HG03442 (cell line): Measurements from ENCODE around the gene CEP170B.

ENCODE experiments used
- ATAC-seq: cut with Tn5 transposase; IDR thresholded peaks from one replicate; pipeline ENCODE4 v1.9.1; 2021; ENCODE audit warnings: mild to moderate bottlenecking, moderate library complexity; ENCODE audit not compliant: unreplicated experiment

Gene CEP170B

DNA sequence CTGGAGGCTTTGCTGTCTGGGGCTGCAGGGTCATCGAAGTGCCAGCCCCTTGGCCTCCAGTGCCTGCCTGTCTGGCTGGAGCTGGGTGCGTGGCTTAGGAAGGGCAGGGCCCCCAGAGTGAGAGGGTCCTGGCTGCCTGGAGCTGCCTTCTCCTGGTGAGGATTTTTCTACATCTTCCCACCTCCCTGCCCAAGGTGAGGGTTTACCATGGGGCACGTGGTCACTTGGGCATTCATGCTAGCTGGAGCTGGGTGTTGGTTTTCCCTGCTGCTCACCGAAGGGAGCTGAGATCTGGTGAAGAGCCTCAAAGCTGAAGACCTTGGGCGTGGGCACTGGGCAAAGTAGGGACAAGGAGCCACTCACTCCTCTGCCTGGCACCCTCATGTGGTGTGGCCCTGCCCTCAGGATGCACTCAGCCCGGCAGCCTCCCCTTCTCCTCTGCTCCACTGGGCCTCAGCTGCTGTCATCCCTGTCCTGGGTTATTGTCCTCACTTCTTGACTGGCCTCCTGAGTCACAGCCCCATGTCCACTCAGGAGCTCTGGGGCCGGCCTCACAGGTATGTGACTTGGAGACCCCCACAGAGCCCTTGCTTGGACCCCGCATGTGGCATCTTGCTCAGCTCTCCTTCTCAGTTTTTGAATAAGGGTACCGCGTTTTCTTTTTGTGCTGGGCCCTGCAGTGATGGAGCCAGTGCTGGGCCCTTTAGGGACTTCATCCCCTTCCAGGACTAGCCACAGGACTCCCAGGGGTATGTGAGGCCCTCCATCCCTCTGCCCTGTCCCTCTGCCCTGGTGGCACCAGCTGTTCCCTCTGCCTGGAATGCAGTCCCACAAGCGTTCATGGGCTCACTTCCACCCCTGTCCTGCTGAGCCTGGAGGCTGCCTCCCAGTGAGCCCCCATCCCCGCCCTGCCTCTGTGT lies 1.6 kb downstream of the CEP170B start:
- ATAC-seq: no peak

DNA sequence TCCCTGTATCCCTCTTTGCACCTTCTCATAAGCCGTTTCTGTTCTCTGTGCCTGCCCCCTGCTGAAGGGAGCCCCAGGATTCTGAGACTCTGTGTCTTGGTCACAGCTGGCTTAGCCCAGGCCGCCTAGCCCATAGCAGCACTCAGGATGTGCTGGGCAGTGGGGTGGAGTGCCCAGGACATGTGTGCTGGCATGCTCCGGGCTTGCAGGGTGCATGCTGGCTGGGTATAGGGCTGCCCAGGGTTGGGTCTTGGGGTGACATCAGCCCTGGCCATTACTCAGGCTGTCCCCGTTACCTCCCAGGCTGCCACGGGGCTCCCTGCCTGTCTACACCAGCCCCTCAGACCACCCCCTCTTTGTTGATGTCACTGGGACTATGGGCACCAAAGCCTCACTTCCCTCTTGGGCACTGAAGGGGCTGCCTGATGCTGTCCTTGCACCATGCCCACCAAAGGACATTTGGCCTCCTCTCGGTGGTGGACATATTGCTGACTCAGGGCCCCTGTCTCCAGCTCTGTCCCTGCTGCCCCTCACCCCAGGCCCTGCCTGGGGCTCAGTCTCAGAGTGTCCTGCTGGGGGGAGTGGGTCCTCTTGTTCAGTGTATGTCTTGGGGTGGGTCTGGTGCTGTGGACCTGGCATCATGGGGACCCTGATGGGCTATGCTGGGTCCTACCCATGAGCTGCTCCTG lies 2.4 kb downstream of the CEP170B start:
- ATAC-seq: no peak

DNA sequence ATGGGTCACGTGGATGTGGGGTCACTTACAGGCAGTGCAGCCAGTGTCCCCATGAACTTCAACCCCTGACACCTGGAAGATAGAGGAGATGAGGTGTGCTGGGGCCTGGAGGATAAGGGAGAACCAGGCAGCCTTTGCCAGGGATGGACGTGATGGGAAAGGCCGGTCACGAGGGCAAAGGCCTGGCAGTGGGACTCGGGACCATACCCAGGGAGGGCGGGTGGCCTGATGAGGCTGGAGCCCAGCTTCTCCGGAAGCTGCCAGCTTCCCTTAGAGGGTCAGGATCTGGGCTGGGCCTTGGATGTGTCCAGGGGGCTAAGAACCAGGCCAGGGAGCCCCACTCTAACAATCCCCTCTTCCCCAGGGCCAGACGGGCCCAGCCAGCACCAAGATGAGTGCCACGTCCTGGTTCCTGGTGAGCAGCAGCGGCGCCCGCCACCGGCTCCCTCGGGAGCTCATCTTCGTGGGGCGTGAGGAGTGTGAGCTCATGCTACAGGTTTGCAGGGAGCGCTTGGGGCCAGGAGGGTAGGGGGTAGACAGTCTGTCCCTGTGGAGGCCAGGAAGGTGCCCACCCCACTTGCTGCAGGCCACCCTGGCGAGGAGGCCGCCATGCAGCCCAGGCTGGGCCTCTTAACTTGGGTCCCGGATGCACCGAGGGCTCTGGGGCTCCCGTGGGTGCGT lies 3.1 kb downstream of the CEP170B start:
- ATAC-seq: no peak

DNA sequence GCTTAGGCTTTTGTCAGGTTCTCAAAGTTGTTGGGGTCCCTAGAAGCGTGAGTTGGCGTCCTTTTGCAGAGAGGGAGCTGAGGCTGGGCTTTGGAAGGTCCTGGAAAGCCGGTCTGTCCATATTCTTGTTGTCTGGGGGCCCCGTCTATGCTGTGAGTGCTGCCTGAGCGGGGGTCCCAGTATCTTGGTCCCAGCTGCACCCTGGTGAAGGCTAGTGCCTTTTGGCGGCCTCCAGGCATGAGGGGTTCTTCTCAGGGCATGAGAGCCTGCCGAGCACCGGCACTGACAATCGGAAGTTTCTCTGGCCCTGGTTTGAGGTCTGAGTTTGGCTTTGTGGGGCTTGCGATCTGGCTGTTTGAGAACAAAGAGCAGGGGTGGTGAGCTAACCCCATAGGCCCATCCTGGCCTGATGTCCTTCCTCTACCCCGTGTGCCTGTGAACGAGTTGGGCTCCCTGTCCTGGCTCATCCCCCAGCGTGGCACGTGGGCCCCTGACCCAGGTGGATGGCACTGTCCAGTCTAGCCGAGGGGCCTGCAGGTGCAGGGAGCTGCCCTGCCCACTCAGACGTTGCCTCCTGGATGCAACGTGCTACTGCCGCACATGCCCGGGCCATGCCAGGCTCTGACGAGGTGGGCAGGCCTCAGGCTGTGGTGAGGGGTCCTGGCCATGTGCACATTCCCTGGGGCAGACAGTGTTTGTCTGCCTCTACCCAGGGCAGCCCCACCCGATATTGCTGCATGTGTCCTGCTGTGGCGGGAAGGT lies 3.9 kb downstream of the CEP170B start:
- no peak for ATAC-seq

DNA sequence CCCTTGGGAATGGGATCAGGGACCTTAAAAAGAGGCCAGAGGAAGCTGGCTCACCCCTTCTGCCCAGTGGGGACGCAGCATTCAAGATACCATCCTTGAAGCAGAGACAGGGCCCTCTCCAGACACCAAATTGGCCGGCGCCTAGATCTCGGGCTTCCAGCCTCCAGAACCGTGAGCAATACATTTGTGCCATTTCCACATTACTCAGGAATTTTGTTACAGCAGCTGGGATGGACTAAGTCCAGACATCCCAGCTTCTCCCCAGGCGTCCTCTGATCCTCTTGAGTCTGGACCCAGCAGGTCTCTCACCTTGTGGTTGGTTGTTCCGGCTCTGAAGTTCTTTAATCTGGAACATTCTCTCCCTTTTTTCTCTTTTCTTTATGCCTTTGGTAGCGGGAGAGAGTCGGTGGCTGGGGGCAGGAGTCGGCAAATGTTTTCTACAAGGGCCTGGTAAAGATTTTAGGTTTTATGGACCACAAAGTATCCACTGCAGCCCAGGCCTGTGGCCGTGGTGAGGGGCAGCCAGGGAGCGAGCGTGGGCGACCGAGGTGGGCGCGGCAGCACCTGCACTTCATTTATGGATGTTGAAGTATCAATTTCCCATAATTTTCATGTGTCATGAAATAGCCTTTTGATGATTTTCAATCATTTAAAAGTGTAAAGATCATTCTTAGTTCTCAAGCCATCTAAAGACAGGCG lies 4.8 kb downstream of the CEP170B start:
- ATAC-seq: no peak

DNA sequence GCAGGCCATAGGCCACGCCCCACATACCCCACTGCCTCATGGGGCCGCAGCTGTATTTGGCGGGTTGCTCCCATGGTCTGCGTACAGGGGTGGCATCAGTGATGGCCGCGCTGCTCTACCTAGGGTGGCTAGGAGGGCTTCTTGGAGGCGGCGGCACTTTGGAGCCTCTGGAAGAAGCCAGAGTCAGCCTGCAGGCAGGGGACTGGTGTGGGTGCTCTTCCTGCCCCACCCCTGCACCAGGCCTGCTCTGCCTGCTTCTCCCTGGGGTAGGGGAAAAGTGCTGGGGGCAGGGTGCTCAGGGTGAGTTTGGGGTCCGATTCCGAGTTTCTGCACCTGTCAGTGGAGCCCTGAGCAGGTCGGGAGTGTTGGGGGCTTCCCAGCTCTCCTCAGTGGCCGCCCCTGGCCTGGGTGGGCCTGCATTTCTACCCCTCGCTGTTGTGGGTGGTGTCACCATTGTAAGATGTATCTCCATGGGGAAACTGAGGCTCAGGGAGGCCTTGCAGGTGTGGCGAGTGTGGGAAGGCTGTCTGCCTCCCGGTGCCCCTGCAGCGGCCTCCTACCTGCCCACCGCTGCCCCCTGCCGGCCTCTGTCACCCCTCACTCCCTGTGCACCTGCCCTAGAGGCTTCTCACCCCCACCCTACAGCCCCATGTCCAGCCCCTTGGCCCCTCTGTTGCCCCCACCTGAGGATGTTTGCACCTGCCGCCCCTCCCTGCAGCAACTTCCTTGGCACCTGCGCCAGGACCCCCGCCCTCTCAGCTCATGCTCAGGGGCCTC lies 5.5 kb downstream of the CEP170B start:
- ATAC-seq: no peak

DNA sequence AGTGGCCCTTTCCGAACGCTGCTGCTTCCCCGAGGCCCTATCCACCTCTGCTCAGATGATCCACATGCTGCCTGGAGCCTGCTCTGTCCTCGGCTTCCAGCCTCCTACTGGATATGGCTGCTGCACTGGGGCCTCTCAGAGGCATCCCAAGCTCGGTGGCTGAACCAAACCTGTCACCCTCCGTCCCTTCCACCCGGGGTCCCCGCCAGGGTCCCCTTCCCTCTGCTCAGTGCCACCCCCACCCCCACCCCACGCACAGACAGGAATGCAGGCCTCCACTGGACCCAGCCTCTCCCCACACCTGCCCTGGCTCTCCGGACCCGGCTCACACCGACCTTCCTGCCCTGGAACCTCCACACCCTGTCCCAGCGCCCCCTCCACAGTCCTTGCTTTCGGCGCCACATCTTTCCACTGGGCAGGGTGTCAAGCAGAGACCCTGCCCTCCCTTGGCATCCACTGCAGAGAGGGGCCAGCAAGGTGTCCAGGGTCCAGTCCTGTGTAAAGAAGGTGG lies 6.1 kb downstream of the CEP170B start:
- no peak for ATAC-seq

DNA sequence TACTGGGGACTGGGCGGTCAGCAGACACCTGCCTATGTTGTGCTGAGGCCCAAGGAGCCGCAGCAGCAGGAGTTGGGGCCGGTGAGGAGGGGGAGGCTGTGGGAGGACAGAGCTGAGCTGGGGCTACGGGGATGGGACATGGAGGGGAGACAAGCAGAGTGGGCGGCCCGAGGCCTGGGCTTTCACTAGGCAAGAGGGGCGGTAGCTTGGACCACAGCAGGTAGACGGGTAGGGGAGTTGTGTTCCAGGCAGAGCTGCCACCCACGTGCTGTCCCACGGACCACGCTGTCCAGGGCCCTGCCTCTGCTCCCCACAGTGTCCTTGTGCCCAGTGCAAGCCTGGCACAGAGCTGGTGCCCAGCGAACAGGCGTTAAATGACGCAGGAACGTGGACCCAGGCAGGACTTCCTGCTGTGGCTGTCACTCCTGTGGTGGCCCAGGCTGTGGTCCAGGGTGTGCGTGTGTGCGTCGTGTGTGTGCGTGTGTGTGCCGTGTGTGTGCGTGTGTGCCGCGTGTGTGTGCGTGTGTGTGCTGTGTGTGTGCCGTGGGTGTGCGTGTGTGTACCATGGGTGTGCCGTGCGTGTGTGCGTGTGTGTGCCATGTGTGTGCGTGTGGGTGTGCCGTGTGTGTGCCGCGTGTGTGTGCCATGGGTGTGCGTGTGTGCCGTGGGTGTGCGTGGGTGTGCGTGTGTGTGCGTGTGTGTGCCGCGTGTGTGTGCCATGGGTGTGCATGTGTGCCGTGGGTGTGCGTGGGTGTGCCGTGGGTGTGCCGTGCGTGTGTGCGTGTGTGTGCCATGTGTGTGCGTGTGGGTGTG lies 6.8 kb downstream of the CEP170B start:
- no peak for ATAC-seq

DNA sequence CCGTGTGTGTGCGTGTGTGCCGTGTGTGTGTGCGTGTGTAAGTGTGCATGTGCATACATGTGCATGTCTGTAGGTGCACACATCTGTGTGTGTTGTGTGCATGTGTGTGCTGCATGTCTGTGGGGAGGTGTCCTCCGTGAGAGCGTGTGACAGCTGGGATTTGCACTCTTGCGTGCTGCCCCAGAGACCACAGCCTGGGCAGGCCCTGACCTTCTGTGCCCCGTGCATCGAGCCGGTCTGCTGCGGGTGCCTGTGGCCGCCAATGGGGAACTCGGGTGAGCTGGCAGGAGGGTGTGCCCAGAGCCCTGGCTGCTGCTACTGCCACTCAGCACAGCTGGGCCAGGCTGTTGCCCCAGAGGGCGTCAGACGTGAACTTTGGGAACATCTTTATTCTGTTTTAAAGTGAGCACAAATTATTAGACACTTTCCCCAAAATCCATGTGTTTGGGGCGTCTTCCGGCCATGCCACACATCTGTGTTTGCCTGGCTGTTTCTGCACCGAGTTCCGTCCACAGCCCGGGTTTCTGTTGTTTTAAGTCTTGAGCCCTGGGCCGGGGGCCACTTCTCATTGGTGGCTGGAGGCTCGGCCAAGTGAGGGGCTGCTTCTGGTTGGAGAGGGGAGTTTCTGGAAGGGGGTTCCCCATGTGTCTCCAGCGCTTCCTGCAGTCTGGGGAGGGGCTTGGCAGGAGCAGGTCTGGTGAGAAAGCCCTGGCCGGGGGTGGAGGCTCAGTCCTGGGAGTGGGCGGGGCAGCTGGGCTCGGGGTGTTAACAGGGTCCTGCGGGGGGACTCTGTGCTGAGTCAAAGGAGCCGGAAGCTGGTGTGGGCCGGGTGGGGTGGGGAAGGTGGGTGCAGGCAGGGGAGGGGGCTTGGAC lies 7.6 kb downstream of the CEP170B start:
- no peak for ATAC-seq

DNA sequence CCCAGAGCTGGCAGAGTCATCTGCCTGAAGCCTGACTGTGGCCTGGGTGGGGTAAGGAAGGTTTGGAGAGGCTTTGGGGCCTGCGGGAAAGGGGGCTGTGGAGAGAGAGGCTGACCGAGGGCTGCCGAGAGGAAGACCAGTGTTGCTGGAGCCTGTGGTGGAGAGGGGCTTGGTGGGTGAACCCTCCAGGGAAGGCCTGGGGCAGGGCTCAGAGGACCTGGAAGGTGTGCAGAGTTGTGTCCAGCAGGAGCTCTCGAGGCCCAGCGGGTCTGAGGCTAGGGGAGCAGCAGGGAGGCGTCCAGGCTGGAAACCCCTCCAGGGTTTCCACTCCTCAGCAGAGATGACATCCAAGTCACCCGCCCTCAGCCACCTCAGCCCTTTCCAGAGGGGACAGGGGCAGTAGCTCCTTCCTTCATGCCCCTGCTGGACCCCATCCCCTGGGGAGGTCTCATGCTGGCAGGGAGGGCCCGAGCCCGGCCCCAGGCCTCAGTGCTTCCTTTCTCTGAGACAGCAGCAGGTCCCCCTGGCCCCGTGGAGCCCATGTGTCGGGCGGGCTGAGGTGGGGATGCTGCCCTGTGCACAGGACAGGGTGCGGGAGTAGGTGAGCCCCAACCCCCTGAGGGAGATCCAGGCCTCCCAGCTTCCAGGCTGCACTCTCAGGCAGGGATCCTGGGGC lies 8.4 kb downstream of the CEP170B start:
- no peak for ATAC-seq

DNA sequence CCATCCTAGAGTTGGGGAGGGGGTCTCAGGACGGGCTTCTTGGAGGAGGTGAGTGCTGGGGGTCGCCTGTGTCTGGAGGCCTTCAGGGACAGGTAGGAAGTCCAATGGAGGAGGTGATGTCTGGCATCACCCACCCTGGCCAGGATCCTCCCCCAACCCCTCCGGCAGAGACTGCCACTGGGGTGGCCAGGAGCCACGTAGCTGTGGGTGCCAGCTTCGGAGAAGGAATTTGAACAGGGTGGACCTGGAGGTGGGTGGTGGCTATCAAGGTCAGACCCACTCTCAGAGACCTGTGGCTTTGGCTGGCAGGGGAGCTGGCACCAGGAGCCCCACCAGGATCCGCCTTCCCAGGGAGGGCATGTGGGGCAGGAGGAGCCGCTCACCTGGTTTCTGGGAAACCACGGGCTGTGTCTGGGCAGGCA lies 9.1 kb downstream of the CEP170B start:
- no peak for ATAC-seq

DNA sequence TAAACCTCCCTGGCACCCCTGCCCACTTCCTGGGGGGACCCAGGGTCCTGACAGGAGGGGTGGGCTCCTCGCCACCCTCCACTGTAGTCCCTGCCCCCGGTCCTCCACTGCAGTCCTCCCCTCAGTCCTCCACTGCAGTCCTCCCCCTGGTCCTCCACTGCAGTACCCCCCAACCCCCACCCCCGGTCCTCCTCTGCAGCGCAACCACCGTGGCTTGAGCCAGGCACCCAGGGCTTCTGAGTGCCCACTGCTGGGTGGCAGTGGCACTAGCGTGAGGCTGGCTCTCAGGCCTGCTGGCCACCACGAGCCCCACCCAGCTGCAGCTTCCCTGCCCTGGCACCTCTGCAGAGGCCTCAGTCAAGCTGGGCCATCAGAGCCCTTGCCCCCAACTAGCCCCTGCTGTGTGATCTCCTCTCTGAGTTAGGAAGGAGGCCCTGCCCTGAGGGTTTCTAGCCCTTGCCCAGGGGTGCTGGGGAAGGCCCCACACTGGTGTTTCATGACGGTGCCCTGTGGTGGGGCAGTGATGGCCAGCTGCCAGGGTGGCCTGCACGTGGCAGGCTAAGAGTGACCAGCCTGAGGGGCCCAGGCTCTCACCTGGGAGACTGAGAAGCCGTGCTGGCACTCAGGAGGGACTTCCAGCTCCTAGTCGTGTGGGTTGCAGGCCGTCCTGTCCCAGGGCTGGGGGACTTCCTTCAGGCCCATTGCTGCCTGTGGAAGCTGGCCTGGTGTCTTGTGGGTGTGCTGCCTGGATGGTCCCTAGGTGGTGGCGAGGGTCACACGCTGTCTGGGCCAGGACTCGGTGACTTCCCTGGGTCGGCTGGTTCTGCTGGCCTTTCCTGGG lies 9.7 kb downstream of the CEP170B start:
- ATAC-seq: no peak

DNA sequence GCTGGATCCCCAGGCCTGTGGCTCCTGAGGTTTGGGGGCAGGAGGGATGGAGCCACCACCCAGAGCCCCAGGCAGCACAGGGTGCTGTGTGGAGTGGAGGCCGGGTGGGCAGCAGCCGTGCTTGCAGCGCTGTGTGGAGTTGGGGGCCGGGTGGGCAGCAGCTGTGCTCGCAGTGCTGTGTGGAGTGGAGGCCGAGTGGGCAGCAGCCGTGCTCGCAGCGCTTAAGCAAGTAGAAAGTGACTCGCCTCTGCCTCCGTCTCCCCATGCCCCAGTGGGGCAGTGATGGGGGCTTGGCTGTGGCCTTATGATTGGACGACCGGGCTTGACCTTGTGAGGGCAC lies 10.3 kb downstream of the CEP170B start:
- ATAC-seq: no peak

DNA sequence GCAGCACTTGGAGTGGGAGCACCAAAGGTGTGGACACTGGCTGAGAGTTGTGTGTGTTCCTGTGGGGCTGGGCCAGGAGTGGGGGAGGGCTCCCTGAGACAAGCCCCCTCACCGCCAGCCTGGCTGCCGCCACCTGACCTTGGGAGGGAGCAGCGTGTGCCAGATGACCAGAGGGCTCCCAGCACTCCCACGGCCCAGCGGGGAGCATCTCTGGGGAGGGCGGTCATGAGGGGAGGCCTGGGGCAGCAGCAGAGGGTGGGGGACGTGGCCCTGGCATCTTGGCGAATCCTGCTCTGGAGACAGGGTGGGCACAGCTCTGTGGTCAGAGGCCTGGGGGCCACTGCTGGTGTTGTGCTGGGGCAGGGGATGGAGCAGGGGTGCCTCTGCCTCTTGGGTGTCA lies 10.7 kb downstream of the CEP170B start:
- no peak for ATAC-seq

DNA sequence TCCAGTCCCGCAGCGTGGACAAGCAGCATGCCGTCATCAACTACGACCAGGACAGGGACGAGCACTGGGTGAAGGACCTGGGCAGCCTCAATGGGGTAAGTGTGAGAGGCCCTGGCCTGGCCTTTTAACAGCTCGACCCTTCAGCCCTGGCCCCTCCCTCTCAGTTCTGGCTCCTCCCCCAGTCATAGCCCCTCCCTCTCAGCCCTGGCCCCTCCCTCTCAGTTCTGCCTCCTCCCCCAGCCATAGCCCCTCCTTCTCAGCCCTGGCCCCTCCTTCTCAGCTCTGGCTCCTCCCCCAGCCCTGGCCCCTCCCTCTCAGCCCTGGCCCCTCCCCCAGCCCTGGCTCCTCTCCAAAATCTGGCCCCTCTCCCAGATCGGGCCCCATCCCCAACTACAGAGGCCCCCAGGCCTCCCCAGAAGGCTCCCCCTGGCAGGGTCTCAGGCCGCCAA lies 11.2 kb downstream of the CEP170B start:
- ATAC-seq: no peak
